B cell (primary cell): Measurements from ENCODE around the gene IRX3. TPM values are rescaled to one million over a fixed set of nuclear protein-coding genes. Genes with fewer than 3 reads are reported as not detected.

Source experiments
- ATAC-seq: fragments of 200-7000 bp; cut with Tn5 transposase; one replicate; pipeline ENCODE4 v1.10.0; 2021; ENCODE audit warnings: low read depth, mild to moderate bottlenecking, moderate number of reproducible peaks, moderate library complexity
- CTCF ChIA-PET: fragments of 350-600 bp; sonication (Branson Sonifier 250); formaldehyde crosslinking; loops from one replicate; lab custom pipeline; 2021; ENCODE audit warnings: antibody characterized with exemption, inconsistent platforms; lab: Charles Lee
- POLR2A ChIA-PET: fragments of 350-600 bp; sonication (Branson Sonifier 250); formaldehyde crosslinking; loops from one replicate; lab custom pipeline; 2021; ENCODE audit warnings: antibody characterized with exemption; lab: Charles Lee
- DNase-seq: peaks from one replicate; pipeline ENCODE4 v3.0.0; 2013
- H2AFZ ChIP-seq: 2 replicates; pipeline ENCODE4 v1.6.1; 2012; ENCODE audit warnings: mild to moderate bottlenecking, low read depth, low read length; ENCODE audit not compliant: insufficient read depth, poor library complexity, severe bottlenecking
- H3K27ac ChIP-seq, 2 donors: 1 replicate in 1 of 2; 2 replicates in 1 of 2; pipeline ENCODE4 v1.5.1; 2012 to 2013; ENCODE audit warnings: low read length in 2 of 2, mild to moderate bottlenecking in 2 of 2, moderate library complexity in 1 of 2
- H3K27me3 ChIP-seq, 4 experiments: fragments of 200-600 bp in 1 of 4; sonication (generic) in 1 of 4; replicated peaks in 1 of 4; 1 replicate in 2 of 4; 2 replicates in 2 of 4; pipeline versions ENCODE4 v1.6.1 to v1.7.0; 2013 to 2016; ENCODE audit warnings: low read length in 3 of 4, mild to moderate bottlenecking in 2 of 4, mixed read lengths in 1 of 4, moderate library complexity in 1 of 4; ENCODE audit not compliant: insufficient read depth in 4 of 4, control insufficient read depth in 3 of 4; ENCODE audit errors: control extremely low read depth in 1 of 4
- H3K36me3 ChIP-seq, 2 experiments: replicated peaks in 1 of 2; 1 replicate in 1 of 2; 2 replicates in 1 of 2; pipeline versions ENCODE4 v1.6.1 to v1.7.1; 2013; ENCODE audit warnings: low read length in 1 of 2; ENCODE audit not compliant: insufficient read depth in 2 of 2, control insufficient read depth in 1 of 2; ENCODE audit errors: control extremely low read depth in 1 of 2, extremely low read depth in 1 of 2
- H3K4me1 ChIP-seq, 2 donors: fragments of 200-600 bp in 1 of 2; sonication (generic) in 1 of 2; 1 replicate in 1 of 2; 2 replicates in 1 of 2; pipeline versions ENCODE4 v1.5.1 to v1.6.1; 2013 to 2017; ENCODE audit warnings: low read length in 2 of 2; ENCODE audit not compliant: control insufficient read depth in 2 of 2, insufficient read depth in 2 of 2
- H3K4me2 ChIP-seq: replicated peaks from 2 replicates; pipeline ENCODE3; 2012; ENCODE audit warnings: mild to moderate bottlenecking, low read depth, low read length; ENCODE audit not compliant: poor library complexity, severe bottlenecking
- H3K4me3 ChIP-seq, 5 experiments: fragments of 200-600 bp in 1 of 5; sonication (generic) in 1 of 5; 1 replicate in 3 of 5; 2 replicates in 2 of 5; pipeline versions ENCODE4 v1.5.1 to v1.7.0; 2011 to 2016; ENCODE audit warnings: low read length in 4 of 5, mild to moderate bottlenecking in 4 of 5, low read depth in 2 of 5, control low read depth in 1 of 5, moderate library complexity in 1 of 5; ENCODE audit not compliant: insufficient read depth in 1 of 5; ENCODE audit errors: control extremely low read depth in 1 of 5, extremely low read depth in 1 of 5
- H3K79me2 ChIP-seq: fragments of 200-600 bp; sonication (generic); one replicate; pipeline ENCODE4 v1.6.0; 2016; ENCODE audit warnings: low read length; ENCODE audit not compliant: control insufficient read depth, insufficient read depth
- H3K9ac ChIP-seq: fragments of 200-600 bp; sonication (generic); 2 replicates; pipeline ENCODE4 v1.6.1; 2017; ENCODE audit warnings: mild to moderate bottlenecking, low read length, moderate library complexity
- H3K9me3 ChIP-seq, 3 donors: one replicate each; pipeline versions ENCODE4 v1.6.1 to v1.7.1; 2013; ENCODE audit warnings: low read length in 2 of 3; ENCODE audit not compliant: control insufficient read depth in 2 of 3, insufficient read depth in 1 of 3; ENCODE audit errors: control extremely low read depth in 1 of 3
- H4K20me1 ChIP-seq: 2 replicates; pipeline ENCODE4 v1.6.0; 2012; ENCODE audit warnings: mild to moderate bottlenecking, low read length; ENCODE audit not compliant: insufficient read depth, control insufficient read depth, poor library complexity, severe bottlenecking
- H3K27ac Mint-ChIP-seq: one replicate; pipeline ENCODE4 v1.8.0; 2021; ENCODE audit warnings: mixed read lengths
- H3K27me3 Mint-ChIP-seq: one replicate; pipeline ENCODE4 v1.8.0; 2021; ENCODE audit warnings: mixed read lengths
- H3K4me1 Mint-ChIP-seq: one replicate; pipeline ENCODE4 v1.8.0; 2021; ENCODE audit warnings: mixed read lengths
- H3K4me3 Mint-ChIP-seq: one replicate; pipeline ENCODE4 v1.8.0; 2021; ENCODE audit warnings: mixed read lengths
- H3K9me3 Mint-ChIP-seq: one replicate; pipeline ENCODE4 v1.8.0; 2022; ENCODE audit warnings: mixed read lengths; ENCODE audit not compliant: insufficient read depth
- CTCF ChIP-seq: fragments of 200-600 bp; IDR thresholded peaks from one replicate; pipeline ENCODE4 v1.8.0; 2022; ENCODE audit warnings: antibody characterized with exemption, mild to moderate bottlenecking
- EZH2 ChIP-seq: IDR thresholded peaks from 2 replicates; pipeline ENCODE4 v1.6.1; 2012; ENCODE audit warnings: borderline replicate concordance, low read depth, mild to moderate bottlenecking, moderate library complexity, low read length; ENCODE audit not compliant: insufficient read depth, poor library complexity, severe bottlenecking
- WGBS: methylation state at CpG from one replicate; pipeline ENCODE4 v1.1.5; 2013; ENCODE audit warnings: missing lambda C conversion rate; ENCODE audit not compliant: insufficient coverage; 5-methylcytosine and 5-hydroxymethylcytosine counted together
- intact Hi-C: fragments of 100-400 bp; cut with micrococcal nuclease; formaldehyde crosslinking; loops from one replicate; pipeline ENCODE4 v1.10.0; 2022
- polyA plus RNA-seq: library from polyadenylated mRNA; depleted of rRNA; stranded (reverse); fragments of >200 nt; gene quantifications from 2 replicates; pipeline ENCODE4 v1.2.3, GENCODE V29; 2012
- total RNA-seq, 2 donors: library from RNA; stranded (reverse); fragments of 120-200 nt in 1 of 2; gene quantifications; 1 replicate in 1 of 2; 2 replicates in 1 of 2; pipeline versions ENCODE4 v1.2.3 to v1.2.4, GENCODE V29; 2013 to 2022

IRX3 gene
- total and polyA plus RNA-seq, 2 donors (not counting 1 experiment from before 2014, with no cell fraction given) = not detected

DNA sequence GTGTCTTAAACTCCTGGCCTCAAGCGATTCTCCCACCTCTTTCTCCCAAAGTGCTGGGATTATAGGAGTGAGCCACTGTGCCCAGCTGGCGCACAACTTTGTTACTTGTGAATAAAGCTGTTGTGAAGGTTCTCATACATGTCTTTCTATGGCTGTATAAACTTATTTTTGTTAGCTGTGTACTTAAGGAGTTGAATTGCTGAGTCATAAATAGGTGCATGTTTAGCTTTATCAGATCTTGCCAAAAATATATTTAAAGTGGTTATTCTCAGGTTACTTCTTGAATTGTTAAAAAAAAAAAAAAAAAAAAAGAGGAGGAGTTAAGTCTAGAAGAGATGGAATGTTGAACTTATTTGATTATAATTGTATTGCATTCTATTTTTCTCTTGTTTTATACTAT, 47.6 kb upstream of the IRX3 start:
- Mint-ChIP-seq H3K4me3 (no peak overlapping the region), H3K9me3 (no peaks in the 10 kb centered on the region), H3K27me3 (peaks cover 7% of the 10 kb centered on the region), H3K27ac (no peak overlapping the region), H3K4me1 (no peaks in the 10 kb centered on the region)
- H3K9me3 ChIP-seq = peaks cover 0 to 5% (median 0%) of the 10 kb centered on the region in 3 donors
- no peak overlapping the region for H3K4me3 ChIP-seq
- intact Hi-C loops = no loop called here
- no peaks in the 10 kb centered on the region for H3K79me2 ChIP-seq
- CTCF ChIA-PET = no interaction called here
- POLR2A ChIA-PET = no interaction called here
- no peaks in the 10 kb centered on the region for H4K20me1 ChIP-seq
- no peaks in the 10 kb centered on the region for H3K36me3 ChIP-seq
- ATAC-seq (no peak), DNase-seq (no peak)
- H3K4me1 ChIP-seq = no peaks in the 10 kb centered on the region
- H3K4me2 ChIP-seq = no peak overlapping the region
- no peak for TF ChIP-seq CTCF
- TF ChIP-seq EZH2 = no peak
- H3K27me3 ChIP-seq = no peaks in the 10 kb centered on the region
- no CpG with 5 or more reads among the region's 2 CpGs for WGBS
- H3K9ac ChIP-seq = no peak overlapping the region
- no peak overlapping the region for H3K27ac ChIP-seq
- H2AFZ ChIP-seq = no peak overlapping the region

DNA sequence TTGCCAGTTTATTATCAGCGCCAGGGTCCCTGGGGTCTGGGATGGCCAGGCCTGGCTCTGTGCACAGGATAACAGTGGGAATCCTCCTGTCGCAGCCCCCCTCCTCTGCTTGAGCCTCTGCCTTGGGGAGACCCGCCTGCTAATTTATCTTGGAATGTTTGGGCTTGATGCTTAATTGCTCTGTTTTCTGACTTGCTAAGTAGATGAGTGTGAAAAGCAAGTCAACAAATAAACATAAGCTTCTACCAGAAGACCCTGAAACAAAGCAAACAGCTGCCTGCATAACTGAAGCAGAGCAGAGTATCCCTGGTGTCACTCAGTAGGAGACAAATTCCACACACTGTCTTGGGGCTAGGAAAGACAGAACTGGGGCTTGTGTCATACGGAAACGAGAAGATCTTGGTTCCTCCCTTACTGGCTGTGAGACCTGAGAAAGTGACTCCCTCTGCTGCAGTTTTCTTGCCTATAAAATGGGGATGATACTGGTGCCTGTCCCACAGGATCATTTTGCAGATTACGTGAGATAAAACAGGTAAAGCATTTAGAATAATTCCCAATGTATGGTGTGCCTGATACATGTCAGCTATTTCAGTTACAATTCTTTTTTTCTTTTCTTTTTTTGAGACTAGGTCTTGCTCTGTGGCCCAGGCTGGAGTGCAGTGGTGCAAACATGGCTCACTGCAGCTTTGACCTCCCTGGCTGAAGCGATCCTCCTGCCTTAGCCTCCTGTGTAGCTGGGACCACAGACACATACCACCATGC, 44.8 kb upstream of the IRX3 start:
- Histone ChIP-seq H3K4me3 (no peak overlapping the region), H3K27me3 (no peaks in the 10 kb centered on the region), H3K9ac (no peak overlapping the region), H3K27ac (no peak overlapping the region), H3K4me2 (no peak overlapping the region), H3K36me3 (no peaks in the 10 kb centered on the region), H2AFZ (no peak overlapping the region), H4K20me1 (no peaks in the 10 kb centered on the region), H3K4me1 (no peaks in the 10 kb centered on the region), H3K79me2 (no peaks in the 10 kb centered on the region), H3K9me3 (peaks cover 0 to 5% (median 0%) of the 10 kb centered on the region in 3 donors)
- ATAC-seq (no peak), DNase-seq (no peak)
- intact Hi-C loops = no loop called here
- H3K27ac Mint-ChIP-seq = no peak overlapping the region
- 76% methylated on average over 3 of the region's 7 CpGs for WGBS
- no peaks in the 10 kb centered on the region for H3K4me1 Mint-ChIP-seq
- H3K27me3 Mint-ChIP-seq = peaks cover 15% of the 10 kb centered on the region
- ChIA-PET POLR2A (no interaction called here), CTCF (no interaction called here)
- H3K9me3 Mint-ChIP-seq = no peaks in the 10 kb centered on the region
- TF ChIP-seq EZH2 (no peak), CTCF (no peak)
- no peak overlapping the region for H3K4me3 Mint-ChIP-seq
